ENCODE measurements around the gene OTUB2.

OTUB2 gene

GRCh38 chr14:93987815-93988476, 38.2 kb upstream of the OTUB2 start:
- TF ChIP-seq CTCF (IDR thresholded peaks at IDR 0.05; ENCODE audit: control insufficient read depth, insufficient read depth, low read depth, low read length, missing control alignments) = no peak
- no peak overlapping the region for H3K4me3 ChIP-seq (ENCODE audit: control insufficient read depth, low read depth, low read length)
- DNase-seq (ENCODE audit: low read depth) = no peak

- no peak for DNase-seq (ENCODE audit: low read depth)
- no peak for TF ChIP-seq CTCF (IDR thresholded peaks at IDR 0.05; ENCODE audit: control insufficient read depth, insufficient read depth, low read depth, low read length, missing control alignments)
- no peak overlapping the region for H3K4me3 ChIP-seq (ENCODE audit: control insufficient read depth, low read depth, low read length)
Measured at GRCh38 chr14:93989939-93990338, 36.2 kb upstream of the OTUB2 start.

- no peak overlapping the region for H3K4me3 ChIP-seq (ENCODE audit: control insufficient read depth, low read depth, low read length)
- DNase-seq (ENCODE audit: low read depth) = no peak
- no peak for TF ChIP-seq CTCF (IDR thresholded peaks at IDR 0.05; ENCODE audit: control insufficient read depth, insufficient read depth, low read depth, low read length, missing control alignments)
Measured at GRCh38 chr14:93991212-93991611, 34.9 kb upstream of the OTUB2 start.

- TF ChIP-seq CTCF (IDR thresholded peaks at IDR 0.05; ENCODE audit: control insufficient read depth, insufficient read depth, low read depth, low read length, missing control alignments) = no peak
- no peak for DNase-seq (ENCODE audit: low read depth)
- no peak overlapping the region for H3K4me3 ChIP-seq (ENCODE audit: control insufficient read depth, low read depth, low read length)
Measured at GRCh38 chr14:93991649-93992048, 34.5 kb upstream of the OTUB2 start.

GRCh38 chr14:93993382-93993781, 32.8 kb upstream of the OTUB2 start:
- no peak for DNase-seq (ENCODE audit: low read depth)
- no peak for TF ChIP-seq CTCF (IDR thresholded peaks at IDR 0.05; ENCODE audit: control insufficient read depth, insufficient read depth, low read depth, low read length, missing control alignments)
- H3K4me3 ChIP-seq (ENCODE audit: control insufficient read depth, low read depth, low read length) = no peak overlapping the region

- DNase-seq (ENCODE audit: low read depth) = peak; percentile 73
- TF ChIP-seq CTCF (IDR thresholded peaks at IDR 0.05; ENCODE audit: control insufficient read depth, insufficient read depth, low read depth, low read length, missing control alignments) = no peak
- H3K4me3 ChIP-seq (ENCODE audit: control insufficient read depth, low read depth, low read length) = no peak overlapping the region
Measured at GRCh38 chr14:93994919-93995682, 31.0 kb upstream of the OTUB2 start.

Data from AG09309 (cell line).